GM19023 (cell line): ENCODE data around the gene CNTN1.

Experiments
- ATAC-seq: cut with Tn5 transposase; IDR thresholded peaks from one replicate; pipeline ENCODE4 v1.9.1; 2021; ENCODE audit warnings: mild to moderate bottlenecking, moderate library complexity; ENCODE audit not compliant: unreplicated experiment

CNTN1 gene

GRCh38 chr12:41096797-41097196 is 404.6 kb downstream of the CNTN1 start:
- no peak for ATAC-seq

- ATAC-seq, result no peak
Observed at GRCh38 chr12:41100572-41100971, 408.3 kb downstream of the CNTN1 start.

- ATAC-seq, result no peak
Observed at GRCh38 chr12:41101806-41102205, 409.6 kb downstream of the CNTN1 start.

GRCh38 chr12:41103614-41104013 is 411.4 kb downstream of the CNTN1 start:
- ATAC-seq, result no peak

- no peak for ATAC-seq
Observed at GRCh38 chr12:41106315-41106714, 414.1 kb downstream of the CNTN1 start.

GRCh38 chr12:41108032-41108431 is 415.8 kb downstream of the CNTN1 start:
- no peak for ATAC-seq

- no peak for ATAC-seq
Observed at GRCh38 chr12:41112903-41113302, 420.7 kb downstream of the CNTN1 start.

- no peak for ATAC-seq
Observed at GRCh38 chr12:41120211-41120610, 428.0 kb downstream of the CNTN1 start.

GRCh38 chr12:41121374-41121773 is 429.1 kb downstream of the CNTN1 start:
- no peak for ATAC-seq
